ENCODE measurements around the gene COX6A1. TPM values are rescaled to one million over a fixed set of nuclear protein-coding genes. Genes with fewer than 3 reads are reported as not detected.
A peak's percentile ranks its signal among the peaks of the same experiment; 100 is the strongest.

COX6A1 gene
- total RNA-seq, 1 experiment from 2014 or later, result 475 TPM

GRCh38 chr12:120468821-120469449 lies 31.0 kb downstream of the COX6A1 start:
- H3K4me3 Mint-ChIP-seq (ENCODE audit: unreplicated experiment), result peak overlapping the region; percentile 88
- intact Hi-C loops (cut with micrococcal nuclease), result loop anchor here (1.0 to 2.0 kb wide), 2 partner anchors 26 to 144 kb away; no protein-coding TSS in a partner anchor
- DNase-seq (ENCODE audit: unreplicated experiment), result peak; percentile 5
- CTCF ChIA-PET, result interaction anchor here (0.6 to 5.1 kb wide), 12 partner anchors 12 to 619 kb away, joined by 3 to 42 read pairs (median 6); partner anchors contain the start of genes COX6A1, DYNLL1, GATC and TRIAP1
- peaks cover 17% of the 10 kb centered on the region for H3K4me1 Mint-ChIP-seq (ENCODE audit: insufficient read depth, unreplicated experiment)
- BruUV-seq (replicated peaks), result no TSS peak
- no peaks in the 10 kb centered on the region for H3K9me3 Mint-ChIP-seq (ENCODE audit: unreplicated experiment)
- peak overlapping the region; percentile 75 for H3K27ac Mint-ChIP-seq (ENCODE audit: low read depth, unreplicated experiment)
- POLR2A ChIA-PET, result interaction anchor here (0.6 to 6.6 kb wide), 18 partner anchors 9 to 1305 kb away, joined by 3 to 56 read pairs (median 4); partner anchors contain the start of genes COQ5, COX6A1, DYNLL1 and GATC
- no peaks in the 10 kb centered on the region for H3K27me3 Mint-ChIP-seq (ENCODE audit: insufficient read depth, unreplicated experiment)
- peaks cover 42% of the 10 kb centered on the region for H3K36me3 Mint-ChIP-seq (ENCODE audit: insufficient read depth, unreplicated experiment)
- no peak for TF ChIP-seq CTCF (IDR thresholded peaks at IDR 0.05; ENCODE audit: unreplicated experiment)

- H3K36me3 Mint-ChIP-seq (ENCODE audit: insufficient read depth, unreplicated experiment), result peaks cover 40% of the 10 kb centered on the region
- H3K27ac Mint-ChIP-seq (ENCODE audit: low read depth, unreplicated experiment), result peak within 1 kb of the TSS; percentile 75
- H3K27me3 Mint-ChIP-seq (ENCODE audit: insufficient read depth, unreplicated experiment), result no peaks in the 10 kb centered on the region
- peak; percentile 95 for DNase-seq (ENCODE audit: unreplicated experiment)
- H3K9me3 Mint-ChIP-seq (ENCODE audit: unreplicated experiment), result no peaks in the 10 kb centered on the region
- peaks cover 19% of the 10 kb centered on the region for H3K4me1 Mint-ChIP-seq (ENCODE audit: insufficient read depth, unreplicated experiment)
- ChIA-PET CTCF (interaction anchor here (0.7 to 5.1 kb wide), 18 partner anchors 10 to 1610 kb away, joined by 3 to 42 read pairs (median 4); partner anchors contain the start of genes COX6A1 and DYNLL1), POLR2A (interaction anchor here (0.6 to 6.6 kb wide), 11 partner anchors 23 to 269 kb away, joined by 3 to 56 read pairs (median 9); partner anchors contain the start of genes COQ5, COX6A1, DYNLL1 and GATC)
- intact Hi-C loops (cut with micrococcal nuclease), result loop anchor here (1.0 to 2.0 kb wide), 2 partner anchors 26 to 145 kb away; no protein-coding TSS in a partner anchor
- no TSS peak for BruUV-seq (replicated peaks)
- TF ChIP-seq CTCF (IDR thresholded peaks at IDR 0.05; ENCODE audit: unreplicated experiment), result peak; percentile 93
- peak within 1 kb of the TSS; percentile 88 for H3K4me3 Mint-ChIP-seq (ENCODE audit: unreplicated experiment)
Observed at GRCh38 chr12:120469450-120470149, 31.7 kb downstream of the COX6A1 start, which contains the start of gene SRSF9. Gene SRSF9, minus strand, starts transcription at chr12:120469748. Its CDS starts 139 bp downstream, at chr12:120469609.

- Mint-ChIP-seq H3K4me1 (ENCODE audit: insufficient read depth, unreplicated experiment) (peaks cover 24% of the 10 kb centered on the region), H3K4me3 (ENCODE audit: unreplicated experiment) (peak overlapping the region; percentile 88), H3K27ac (ENCODE audit: low read depth, unreplicated experiment) (peak overlapping the region; percentile 63), H3K27me3 (ENCODE audit: insufficient read depth, unreplicated experiment) (no peaks in the 10 kb centered on the region), H3K9me3 (ENCODE audit: unreplicated experiment) (no peaks in the 10 kb centered on the region), H3K36me3 (ENCODE audit: insufficient read depth, unreplicated experiment) (peaks cover 38% of the 10 kb centered on the region)
- TF ChIP-seq CTCF (IDR thresholded peaks at IDR 0.05; ENCODE audit: unreplicated experiment), result no peak
- CTCF ChIA-PET, result interaction anchor here (0.6 to 5.1 kb wide), 19 partner anchors 10 to 1610 kb away, joined by 3 to 40 read pairs (median 4); partner anchors contain the start of genes COX6A1 and DYNLL1
- BruUV-seq (replicated peaks), result TSS peak; percentile 24
- POLR2A ChIA-PET, result interaction anchor here (0.6 to 6.6 kb wide), 10 partner anchors 24 to 269 kb away, joined by 3 to 56 read pairs (median 4); partner anchors contain the start of genes COQ5, DYNLL1, GATC and RNU4-1
- intact Hi-C loops (cut with micrococcal nuclease), result no loop called here
- peak; percentile 20 for DNase-seq (ENCODE audit: unreplicated experiment)
Observed at GRCh38 chr12:120470150-120470784, 32.4 kb downstream of the COX6A1 start.
